ENCODE results near the gene IPMK.

- TF ChIP-seq ATF3 (CRISPR knock-in tag; conservative IDR thresholded peaks at IDR 0.05) (no peak), CTCF (IDR thresholded peaks at IDR 0.05) (no peak), MAX (CRISPR knock-in tag; IDR thresholded peaks at IDR 0.05) (no peak), ZNF512 (CRISPR knock-in tag; IDR thresholded peaks at IDR 0.05; ENCODE audit: borderline replicate concordance) (no peak), IRF2 (CRISPR knock-in tag; IDR thresholded peaks at IDR 0.05; ENCODE audit: borderline replicate concordance, low read depth) (no peak), TCF7 (CRISPR knock-in tag; IDR thresholded peaks at IDR 0.05; ENCODE audit: low read depth) (no peak), NR3C1 (CRISPR knock-in tag; conservative IDR thresholded peaks at IDR 0.05; ENCODE audit: low read depth) (no peak)
Measured at GRCh38 chr10:58158806-58159205, 108.9 kb downstream of the IPMK start.

All from WTC11 (cell line).